ENCODE data around the gene PRSS48. TPM values are rescaled to one million over a fixed set of nuclear protein-coding genes. Genes with fewer than 3 reads are reported as not detected.

PRSS48 gene
- total and polyA plus RNA-seq, 10 of the 15 experiments (the other 5 are each of a cell fraction or from before 2014, with no cell fraction given) = not detected

- no peak for TF ChIP-seq REST (IDR thresholded peaks at IDR 0.05; ENCODE audit: low read depth, low read length)
Measured at GRCh38 chr4:151294833-151295496, 18.0 kb downstream of the PRSS48 start (continued).

GRCh38 chr4:151296227-151296626 lies 19.3 kb downstream of the PRSS48 start:
- WGBS (ENCODE audit: insufficient coverage, insufficient replicate concordance, low lambda C conversion rate, missing lambda C conversion rate) = 9% methylated on average over 3 of the region's 3 CpGs
- FAIRE-seq (no peak), DNase-seq (ENCODE audit: low read depth, low spot score) (no peak), ATAC-seq (no peak)
- ChIA-PET POLR2A (no interaction called here), CTCF (interaction anchor here (1.1 kb wide), 1 partner anchor 18 kb away, joined by 3 read pairs; no protein-coding TSS in a partner anchor), RAD21 (ENCODE audit: unreplicated experiment) (no interaction called here), SMC1A (ENCODE audit: uncharacterized antibody, unreplicated experiment) (no interaction called here)
- Histone ChIP-seq H3K79me2 (ENCODE audit: control insufficient read depth, insufficient read depth, low read length) (no peaks in the 10 kb centered on the region), H3K9me3 (replicated peaks; ENCODE audit: control insufficient read depth, insufficient read depth, low read length) (no peaks in the 10 kb centered on the region), H3K27ac (ENCODE audit: control insufficient read depth, insufficient read depth) (no peak overlapping the region), H3K9ac (ENCODE audit: control insufficient read depth, insufficient read depth, low read length) (no peak overlapping the region), H3K4me1 (ENCODE audit: control insufficient read depth, insufficient read depth, low read length) (no peaks in the 10 kb centered on the region), H4K20me1 (ENCODE audit: control insufficient read depth, insufficient read depth) (no peaks in the 10 kb centered on the region), H3K27me3 (replicated peaks in 1 of 2; ENCODE audit: control insufficient read depth in 2 of 2, insufficient read depth in 2 of 2, low read length in 1 of 2) (no peaks in the 10 kb centered on the region), H3K4me2 (ENCODE audit: control insufficient read depth, insufficient read depth) (no peak overlapping the region), H2AFZ (ENCODE audit: control insufficient read depth, low read depth, low read length) (no peak overlapping the region), H3K4me3 (no peak overlapping the region), H3K36me3 (ENCODE audit: control insufficient read depth in 2 of 2, insufficient read depth in 2 of 2, low read length in 1 of 2) (no peaks in the 10 kb centered on the region)
- BruUV-seq (replicated peaks) = no TSS peak
- in situ Hi-C loops (cut with MboI) = no loop called here
- intact Hi-C loops (cut with micrococcal nuclease; ENCODE audit: unreplicated experiment) = no loop called here
- TF ChIP-seq E2F8 (IDR thresholded peaks at IDR 0.05; ENCODE audit: low read depth, partially characterized antibody) = no peak
- no peak for TF ChIP-seq MLLT1 (IDR thresholded peaks at IDR 0.05)
- no peak for TF ChIP-seq BCLAF1 (IDR thresholded peaks at IDR 0.05)
- TF ChIP-seq CREM (IDR thresholded peaks at IDR 0.05; ENCODE audit: low read depth) = no peak
- no peak for TF ChIP-seq TCF3 (IDR thresholded peaks at IDR 0.05; ENCODE audit: borderline replicate concordance, insufficient read depth, low read depth, low read length)
- no peak for TF ChIP-seq WRNIP1 (IDR thresholded peaks at IDR 0.05; ENCODE audit: borderline replicate concordance, low read depth, low read length)

All from GM12878 (cell line).